Mucosa of descending colon (tissue), 3 donors: ENCODE measurements around the gene PHYKPL. TPM values are rescaled to one million over a fixed set of nuclear protein-coding genes. Genes with fewer than 3 reads are reported as not detected.

Source experiments
- ATAC-seq: fragments of 200-7000 bp; cut with Tn5 transposase; one replicate; pipeline ENCODE4 v1.9.1; 2020; ENCODE audit warnings: mild to moderate bottlenecking, moderate library complexity
- DNase-seq, 3 donors: peaks; one replicate each; pipeline ENCODE4 v3.0.0-alpha.2; 2020
- H3K36me3 ChIP-seq: fragments of 200-600 bp; one replicate; pipeline ENCODE4 v1.8.0; 2021; ENCODE audit warnings: low read depth, mild to moderate bottlenecking
- H3K4me1 ChIP-seq: fragments of 200-600 bp; one replicate; pipeline ENCODE4 v1.8.0; 2021; ENCODE audit warnings: low read depth, mild to moderate bottlenecking
- H3K4me3 ChIP-seq: fragments of 200-600 bp; one replicate; pipeline ENCODE4 v1.8.0; 2021; ENCODE audit warnings: mild to moderate bottlenecking
- H3K9me3 ChIP-seq: fragments of 200-600 bp; one replicate; pipeline ENCODE4 v1.8.0; 2021; ENCODE audit warnings: mild to moderate bottlenecking
- intact Hi-C, 2 donors: fragments of 100-400 bp; cut with DNase I in 1 of 2; cut with micrococcal nuclease in 1 of 2; formaldehyde crosslinking; loops; one replicate each; pipeline versions ENCODE4 v1.11.0 to v1.11.1; 2022; cut with DNase I, micrococcal nuclease
- long read RNA-seq, 2 donors: library from polyadenylated mRNA; unstranded; transcript quantifications; one replicate each; pipeline ENCODE4 v2.0.0, GENCODE V29; 2019 to 2021
- total RNA-seq, 3 donors: library from RNA; stranded (reverse); fragmentation: NEBNext Ultra II Directional in 2 of 3; extraction: Animal tissue kit (Norgen Biotek cat#: 25700) in 2 of 3; gene quantifications; one replicate each; pipeline versions ENCODE4 v1.2.1 to v1.2.4, GENCODE V29; 2021 to 2023
- TF ChIP-seq, protein P1 (sequence below): fragments of 200-600 bp; IDR thresholded peaks from one replicate; pipeline ENCODE4 v1.8.0; 2022; ENCODE audit warnings: antibody characterized with exemption, mild to moderate bottlenecking
- donor health status: DM: no; HTN: no; CAD: no; lungs with moderate emphysema.
- donor health status: DM: no; HTN: no; CAD: no.
- donor health status: DM: no; HTN: yes; CAD: no.

Gene PHYKPL
- total RNA-seq, result 100 to 1,000 TPM; 179 to 331 (median 194) TPM
- long read RNA-seq, donor 1, transcript PHYKPL-201 (13 exons, 2,038 nt), result major isoform, 51 of 183 reads
- long read RNA-seq, donor 1, partial matches to known transcripts, result 23 of 183 reads
- long read RNA-seq, donor 1, other reads (novel, unspliced or antisense), result 107 of 183 reads
- long read RNA-seq, donor 2, transcript PHYKPL-201 (13 exons, 2,038 nt), result major isoform, 49 of 79 reads
- long read RNA-seq, donor 2, partial matches to known transcripts, result 1 of 79 reads
- long read RNA-seq, donor 2, other reads (novel, unspliced or antisense), result 29 of 79 reads

- TF ChIP-seq, protein P1, sequence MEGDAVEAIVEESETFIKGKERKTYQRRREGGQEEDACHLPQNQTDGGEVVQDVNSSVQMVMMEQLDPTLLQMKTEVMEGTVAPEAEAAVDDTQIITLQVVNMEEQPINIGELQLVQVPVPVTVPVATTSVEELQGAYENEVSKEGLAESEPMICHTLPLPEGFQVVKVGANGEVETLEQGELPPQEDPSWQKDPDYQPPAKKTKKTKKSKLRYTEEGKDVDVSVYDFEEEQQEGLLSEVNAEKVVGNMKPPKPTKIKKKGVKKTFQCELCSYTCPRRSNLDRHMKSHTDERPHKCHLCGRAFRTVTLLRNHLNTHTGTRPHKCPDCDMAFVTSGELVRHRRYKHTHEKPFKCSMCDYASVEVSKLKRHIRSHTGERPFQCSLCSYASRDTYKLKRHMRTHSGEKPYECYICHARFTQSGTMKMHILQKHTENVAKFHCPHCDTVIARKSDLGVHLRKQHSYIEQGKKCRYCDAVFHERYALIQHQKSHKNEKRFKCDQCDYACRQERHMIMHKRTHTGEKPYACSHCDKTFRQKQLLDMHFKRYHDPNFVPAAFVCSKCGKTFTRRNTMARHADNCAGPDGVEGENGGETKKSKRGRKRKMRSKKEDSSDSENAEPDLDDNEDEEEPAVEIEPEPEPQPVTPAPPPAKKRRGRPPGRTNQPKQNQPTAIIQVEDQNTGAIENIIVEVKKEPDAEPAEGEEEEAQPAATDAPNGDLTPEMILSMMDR, result no peak
- peaks cover 40% of the 10 kb centered on the region for H3K4me1 ChIP-seq
- ATAC-seq, result peak; percentile 74
- peak; percentile 79 to 90 (median 89) for DNase-seq
- no peaks in the 10 kb centered on the region for H3K9me3 ChIP-seq
- intact Hi-C loops, result no loop called here
- H3K4me3 ChIP-seq, result peak within 1 kb of the TSS; percentile 74
- H3K36me3 ChIP-seq, result no peaks in the 10 kb centered on the region
Measured at GRCh38 chr5:178232124-178232919, at the start of gene PHYKPL. Gene PHYKPL (minus strand): TSS chr5:178232802. CDS start chr5:178232550, 252 bp downstream.

DNA sequence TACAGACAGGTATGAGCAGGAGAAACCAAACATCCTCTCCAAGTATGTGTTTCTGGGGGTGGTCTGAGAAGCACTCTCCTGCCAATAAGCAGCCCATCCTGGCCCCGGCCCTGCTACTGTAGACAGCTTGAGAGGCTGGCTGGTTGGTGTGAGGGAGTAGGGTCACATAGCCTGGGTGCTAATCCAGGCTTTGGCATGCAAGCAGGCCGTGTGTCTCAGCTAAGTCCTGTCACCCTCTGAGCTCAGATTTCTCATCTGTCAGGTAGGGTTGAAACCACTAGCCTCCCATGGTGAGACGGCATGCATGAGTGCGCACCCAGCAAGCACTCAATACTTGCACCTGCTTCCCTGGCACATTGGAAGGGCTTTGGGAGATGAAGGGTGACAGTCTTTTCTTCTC is 49.8 kb upstream of the PHYKPL start:
- intact Hi-C loops, result loop anchor here in 1 of 2 donors (10.0 kb wide), 1 partner anchor 272 kb away; no protein-coding TSS in a partner anchor
- DNase-seq (peak in 1 of 3 donors; percentile 10), ATAC-seq (no peak)
- Histone ChIP-seq H3K4me3 (no peak overlapping the region), H3K9me3 (peaks cover 10% of the 10 kb centered on the region), H3K4me1 (no peaks in the 10 kb centered on the region), H3K36me3 (no peaks in the 10 kb centered on the region)
- TF ChIP-seq, protein P1, result no peak

GRCh38 chr5:178281331-178281730 is 48.7 kb upstream of the PHYKPL start:
- Histone ChIP-seq H3K9me3 (peaks cover 10% of the 10 kb centered on the region), H3K36me3 (no peaks in the 10 kb centered on the region), H3K4me1 (no peaks in the 10 kb centered on the region), H3K4me3 (no peak overlapping the region)
- ATAC-seq (no peak), DNase-seq (peak in 1 of 3 donors; percentile 24)
- TF ChIP-seq, protein P1, result no peak
- intact Hi-C loops, result loop anchor here in 1 of 2 donors (10.0 kb wide), 1 partner anchor 273 kb away; no protein-coding TSS in a partner anchor

DNA sequence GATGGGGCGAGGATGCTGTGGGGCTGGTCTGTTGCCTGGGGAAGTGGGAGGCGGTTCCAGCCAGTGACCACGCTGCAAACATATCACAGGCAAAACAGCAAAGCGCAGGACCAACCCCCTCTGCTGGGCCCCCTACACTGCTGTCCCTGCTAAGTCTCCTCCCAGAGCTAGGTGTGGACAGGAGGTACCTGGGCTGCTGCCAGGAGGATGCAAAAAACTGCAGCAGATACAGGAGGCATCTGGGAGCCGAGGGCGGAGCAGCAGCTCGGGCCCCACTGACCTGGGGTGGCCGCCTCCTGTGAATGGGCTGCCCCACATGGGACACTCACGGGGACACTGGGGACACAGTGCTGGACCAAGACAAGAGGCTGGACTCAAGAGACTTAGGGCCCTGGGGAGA is 48.0 kb upstream of the PHYKPL start:
- DNase-seq (no peak), ATAC-seq (no peak)
- no peaks in the 10 kb centered on the region for H3K36me3 ChIP-seq

DNA sequence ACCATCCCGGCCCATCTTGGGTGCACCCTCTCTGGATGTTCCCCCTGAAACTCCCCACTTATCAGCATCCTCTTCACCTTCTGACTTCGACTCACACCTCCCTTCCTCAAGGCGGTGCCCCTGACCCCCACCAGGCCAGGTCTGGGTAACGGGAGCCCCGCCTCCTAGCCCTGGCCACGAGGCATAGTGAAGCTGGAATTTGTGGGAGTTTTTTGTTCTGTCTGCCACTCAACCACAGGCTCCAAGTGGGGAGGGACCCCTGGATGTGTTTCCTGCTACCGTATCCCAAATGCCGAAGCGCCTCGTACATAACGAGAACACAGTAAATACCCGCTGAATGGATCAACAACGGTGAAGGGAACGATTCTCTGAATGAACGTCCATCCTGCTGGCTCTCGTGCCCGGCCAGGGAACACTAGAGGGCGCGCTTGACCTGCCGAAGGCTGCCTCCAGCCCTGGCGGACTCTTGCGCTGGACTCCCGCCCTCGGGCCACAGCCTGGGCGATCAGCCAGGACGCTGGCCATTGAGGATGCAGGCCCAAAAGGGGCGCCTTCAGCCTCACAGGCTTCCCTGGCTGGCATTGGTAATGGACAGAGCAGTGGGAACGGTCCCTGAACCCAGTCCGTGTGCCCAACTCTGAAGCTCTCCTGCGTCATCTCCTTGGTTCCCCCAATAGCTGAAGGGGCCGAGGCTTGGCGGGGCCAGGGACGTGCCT is 47.3 kb upstream of the PHYKPL start:
- TF ChIP-seq, protein P1, result peak; percentile 87
- H3K4me1 ChIP-seq, result no peaks in the 10 kb centered on the region
- peak; percentile 96 for ATAC-seq
- peak; percentile 84 to 93 (median 90) for DNase-seq
- no peaks in the 10 kb centered on the region for H3K36me3 ChIP-seq
- intact Hi-C loops, result loop anchor here (10.0 kb wide), 1 partner anchor 275 kb away; no protein-coding TSS in a partner anchor
- H3K4me3 ChIP-seq, result no peak overlapping the region
- H3K9me3 ChIP-seq, result peaks cover 12% of the 10 kb centered on the region

More for the DNA sequence above, 48.0 kb upstream of the PHYKPL start:
- no peak overlapping the region for H3K4me3 ChIP-seq
- TF ChIP-seq, protein P1, result no peak
- H3K4me1 ChIP-seq, result no peaks in the 10 kb centered on the region
- intact Hi-C loops, result loop anchor here in 1 of 2 donors (10.0 kb wide), 1 partner anchor 274 kb away; no protein-coding TSS in a partner anchor
- H3K9me3 ChIP-seq, result peaks cover 12% of the 10 kb centered on the region
